ENCODE measurements around the gene C20orf173.
"Not testable (repeated sequence)": the region's sequence is repeated elsewhere in the genome, so short reads cannot be mapped to it uniquely, and the experiment has no call there.

C20orf173 gene

DNA sequence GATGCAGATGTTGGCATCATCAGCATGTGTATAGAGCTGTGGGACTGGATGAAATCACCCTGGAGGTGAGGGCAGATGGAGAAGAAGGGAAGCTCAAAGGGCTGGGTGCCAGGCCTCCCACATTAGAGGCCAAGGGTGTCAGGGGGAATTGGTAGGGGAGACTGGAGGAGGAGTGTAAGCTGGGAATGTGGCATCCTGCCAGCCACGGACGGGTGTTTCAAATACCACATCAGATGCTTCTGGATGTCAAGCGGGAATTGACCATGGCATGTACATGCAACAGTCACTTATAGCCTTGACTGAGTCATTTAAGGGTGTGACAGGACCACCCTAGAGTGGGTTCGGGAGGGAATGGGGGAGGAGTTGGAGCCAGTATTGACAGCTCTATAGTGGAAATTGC, 22.1 kb upstream of the C20orf173 start:
- no peaks in the 10 kb centered on the region for H3K4me1 ChIP-seq (ENCODE audit: control extremely low read depth in 1 of 4, control insufficient read depth in 4 of 4, insufficient read depth in 4 of 4, low read length in 3 of 4)
- H3K4me3 ChIP-seq (ENCODE audit: control insufficient read depth in 1 of 7, extremely low read depth in 1 of 7, insufficient read depth in 4 of 7, low read depth in 2 of 7, low read length in 6 of 7) = no peak overlapping the region
- H3K27ac ChIP-seq (ENCODE audit: insufficient read depth in 1 of 2, low read depth in 1 of 2, low read length in 2 of 2, poor library complexity in 1 of 2, severe bottlenecking in 2 of 2) = no peak overlapping the region
- 98% methylated on average over 4 of the region's 4 CpGs for WGBS (ENCODE audit: insufficient coverage)
- no peaks in the 10 kb centered on the region for H3K27me3 ChIP-seq (replicated peaks in 2 of 5; ENCODE audit: control insufficient read depth in 4 of 5, insufficient read depth in 5 of 5, low read length in 4 of 5)
- no peaks in the 10 kb centered on the region for H3K9me3 ChIP-seq (ENCODE audit: control extremely low read depth in 1 of 5, control insufficient read depth in 4 of 5, insufficient read depth in 2 of 5, low read depth in 1 of 5, low read length in 4 of 5)
- peaks cover 3 to 84% (median 64%) of the 10 kb centered on the region in 4 experiments for H3K36me3 ChIP-seq (ENCODE audit: control insufficient read depth in 4 of 4, insufficient read depth in 4 of 4, low read length in 3 of 4)
- ChIA-PET POLR2A (interaction anchor here (0.6 kb wide), 1 partner anchor 152 kb away, joined by 7 read pairs; no protein-coding TSS in a partner anchor), CTCF (interaction anchor here (1.5 kb wide), 1 partner anchor 55 kb away, joined by 4 read pairs; no protein-coding TSS in a partner anchor)
- DNase-seq = no peak

DNA sequence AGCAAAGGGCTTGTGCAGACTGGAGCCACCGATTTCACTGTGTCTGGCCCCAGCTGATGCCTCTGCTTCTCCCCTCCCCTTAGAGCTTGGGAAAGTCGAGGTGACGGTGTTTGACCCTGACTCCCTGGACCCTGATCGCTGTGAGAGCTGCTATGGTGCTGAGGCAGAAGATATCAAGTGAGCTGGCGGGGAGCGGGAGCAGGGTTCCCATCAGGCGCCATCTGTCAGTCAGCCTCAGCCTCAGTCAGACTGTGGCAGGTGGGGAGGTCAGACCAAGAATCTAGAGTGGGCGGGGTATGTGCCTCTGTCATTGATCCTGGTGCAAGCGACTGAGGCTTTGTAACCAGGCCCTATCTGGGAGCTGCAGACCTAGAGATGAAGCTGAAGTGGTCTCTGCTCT, 17.9 kb upstream of the C20orf173 start:
- H3K4me1 ChIP-seq (ENCODE audit: control extremely low read depth in 1 of 4, control insufficient read depth in 4 of 4, insufficient read depth in 4 of 4, low read length in 3 of 4) = peaks cover 0 to 6% (median 5%) of the 10 kb centered on the region in 4 experiments
- POLR2A ChIA-PET = no interaction called here
- no peaks in the 10 kb centered on the region for H3K27me3 ChIP-seq (replicated peaks in 2 of 5; ENCODE audit: control insufficient read depth in 4 of 5, insufficient read depth in 5 of 5, low read length in 4 of 5)
- no peaks in the 10 kb centered on the region for H3K9me3 ChIP-seq (ENCODE audit: control extremely low read depth in 1 of 5, control insufficient read depth in 4 of 5, insufficient read depth in 2 of 5, low read depth in 1 of 5, low read length in 4 of 5)
- DNase-seq = no peak
- 93% methylated on average over 7 of the region's 9 CpGs for WGBS (ENCODE audit: insufficient coverage)
- H3K36me3 ChIP-seq (ENCODE audit: control insufficient read depth in 4 of 4, insufficient read depth in 4 of 4, low read length in 3 of 4) = peaks cover 3 to 58% (median 38%) of the 10 kb centered on the region in 4 experiments
- H3K4me3 ChIP-seq (ENCODE audit: control insufficient read depth in 1 of 7, extremely low read depth in 1 of 7, insufficient read depth in 4 of 7, low read depth in 2 of 7, low read length in 6 of 7) = no peak overlapping the region
- no peak overlapping the region for H3K27ac ChIP-seq (ENCODE audit: insufficient read depth in 1 of 2, low read depth in 1 of 2, low read length in 2 of 2, poor library complexity in 1 of 2, severe bottlenecking in 2 of 2)
- CTCF ChIA-PET = interaction anchor here (0.6 to 1.4 kb wide), 3 partner anchors 13 to 76 kb away, joined by 3 read pairs; no protein-coding TSS in a partner anchor

DNA sequence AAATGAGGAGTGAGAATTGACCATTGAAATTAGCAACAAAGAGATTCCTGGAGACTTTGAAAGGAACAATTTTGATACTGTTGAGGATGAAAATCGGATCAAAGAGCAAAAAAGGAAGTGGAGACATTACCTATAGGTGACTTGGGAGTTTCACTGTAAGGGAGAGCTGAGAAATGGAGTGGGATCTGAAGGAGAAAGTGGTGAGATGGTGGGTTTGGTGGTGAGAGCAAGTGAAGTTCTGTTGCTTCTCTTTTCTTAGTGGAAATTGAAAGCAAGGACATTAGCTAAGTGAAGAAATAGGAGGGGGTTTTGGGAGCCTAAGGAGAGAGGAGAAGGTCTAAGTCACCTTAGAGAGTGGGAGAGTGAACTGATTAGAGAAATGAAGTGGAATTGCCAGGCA, 16.7 kb upstream of the C20orf173 start:
- H3K9me3 ChIP-seq (ENCODE audit: control extremely low read depth in 1 of 5, control insufficient read depth in 4 of 5, insufficient read depth in 2 of 5, low read depth in 1 of 5, low read length in 4 of 5) = no peaks in the 10 kb centered on the region
- POLR2A ChIA-PET = no interaction called here
- peaks cover 0 to 46% (median 30%) of the 10 kb centered on the region in 4 experiments for H3K36me3 ChIP-seq (ENCODE audit: control insufficient read depth in 4 of 4, insufficient read depth in 4 of 4, low read length in 3 of 4)
- H3K27ac ChIP-seq (ENCODE audit: insufficient read depth in 1 of 2, low read depth in 1 of 2, low read length in 2 of 2, poor library complexity in 1 of 2, severe bottlenecking in 2 of 2) = no peak overlapping the region
- H3K4me1 ChIP-seq (ENCODE audit: control extremely low read depth in 1 of 4, control insufficient read depth in 4 of 4, insufficient read depth in 4 of 4, low read length in 3 of 4) = peaks cover 0 to 16% (median 14%) of the 10 kb centered on the region in 4 experiments
- no peak overlapping the region for H3K4me3 ChIP-seq (ENCODE audit: control insufficient read depth in 1 of 7, extremely low read depth in 1 of 7, insufficient read depth in 4 of 7, low read depth in 2 of 7, low read length in 6 of 7)
- DNase-seq = no peak
- no peaks in the 10 kb centered on the region for H3K27me3 ChIP-seq (replicated peaks in 2 of 5; ENCODE audit: control insufficient read depth in 4 of 5, insufficient read depth in 5 of 5, low read length in 4 of 5)
- CTCF ChIA-PET = interaction anchor here (1.1 kb wide), 1 partner anchor 36 kb away, joined by 3 read pairs; no protein-coding TSS in a partner anchor
- 100% methylated on average over 1 of the region's 1 CpG for WGBS (ENCODE audit: insufficient coverage)

DNA sequence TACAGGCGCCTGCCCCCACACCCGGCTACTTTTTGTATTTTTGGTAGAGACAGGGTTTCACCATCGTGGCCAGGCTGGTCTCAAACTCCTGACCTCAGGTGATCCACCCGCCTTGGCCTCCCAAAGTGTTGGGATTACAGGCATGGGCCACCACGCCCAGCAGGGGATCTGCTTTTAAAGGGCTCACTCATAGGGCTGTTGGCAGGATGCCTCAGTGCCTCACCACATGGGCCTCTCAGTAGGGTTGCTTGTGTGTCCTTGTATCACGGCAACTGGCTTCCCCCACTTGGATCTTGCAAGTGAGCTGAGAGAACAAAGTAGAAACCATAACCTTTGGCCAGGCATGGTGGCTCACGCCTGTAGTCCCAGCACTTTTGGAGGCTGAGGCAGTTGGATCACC, 15.5 kb upstream of the C20orf173 start:
- WGBS (ENCODE audit: insufficient coverage) = 98% methylated on average over 5 of the region's 7 CpGs
- DNase-seq; POLR2A ChIA-PET; H3K27me3 ChIP-seq (replicated peaks in 2 of 5; ENCODE audit: control insufficient read depth in 4 of 5, insufficient read depth in 5 of 5, low read length in 4 of 5); H3K27ac ChIP-seq (ENCODE audit: insufficient read depth in 1 of 2, low read depth in 1 of 2, low read length in 2 of 2, poor library complexity in 1 of 2, severe bottlenecking in 2 of 2); H3K4me3 ChIP-seq (ENCODE audit: control insufficient read depth in 1 of 7, extremely low read depth in 1 of 7, insufficient read depth in 4 of 7, low read depth in 2 of 7, low read length in 6 of 7); CTCF ChIA-PET; H3K9me3 ChIP-seq (ENCODE audit: control extremely low read depth in 1 of 5, control insufficient read depth in 4 of 5, insufficient read depth in 2 of 5, low read depth in 1 of 5, low read length in 4 of 5): not testable (repeated sequence)
- Histone ChIP-seq H3K4me1 (ENCODE audit: control extremely low read depth in 1 of 4, control insufficient read depth in 4 of 4, insufficient read depth in 4 of 4, low read length in 3 of 4) (peaks cover 0 to 17% (median 15%) of the 10 kb centered on the region in 4 experiments), H3K36me3 (ENCODE audit: control insufficient read depth in 4 of 4, insufficient read depth in 4 of 4, low read length in 3 of 4) (peaks cover 0 to 39% (median 27%) of the 10 kb centered on the region in 4 experiments)

DNA sequence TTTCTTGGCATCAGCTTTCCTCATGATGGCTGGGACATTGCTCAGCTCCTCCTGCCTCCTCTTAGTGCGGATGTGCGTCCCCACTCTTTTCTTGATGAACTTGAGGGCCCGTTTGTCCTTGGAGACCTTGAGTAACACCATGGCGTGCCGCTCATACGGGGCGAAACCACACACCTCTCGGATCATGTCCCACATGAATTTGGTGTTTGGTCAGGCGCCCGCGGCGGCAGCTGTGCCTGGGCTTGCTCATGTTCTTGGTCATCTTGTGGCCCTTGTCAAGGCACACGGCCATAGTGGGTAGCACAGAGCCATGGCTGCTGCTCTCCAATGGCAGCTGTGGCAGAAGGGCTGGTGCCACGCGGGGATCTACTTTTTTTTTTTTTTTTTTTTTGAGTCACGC, 15.0 kb upstream of the C20orf173 start:
- POLR2A ChIA-PET = no interaction called here

DNA sequence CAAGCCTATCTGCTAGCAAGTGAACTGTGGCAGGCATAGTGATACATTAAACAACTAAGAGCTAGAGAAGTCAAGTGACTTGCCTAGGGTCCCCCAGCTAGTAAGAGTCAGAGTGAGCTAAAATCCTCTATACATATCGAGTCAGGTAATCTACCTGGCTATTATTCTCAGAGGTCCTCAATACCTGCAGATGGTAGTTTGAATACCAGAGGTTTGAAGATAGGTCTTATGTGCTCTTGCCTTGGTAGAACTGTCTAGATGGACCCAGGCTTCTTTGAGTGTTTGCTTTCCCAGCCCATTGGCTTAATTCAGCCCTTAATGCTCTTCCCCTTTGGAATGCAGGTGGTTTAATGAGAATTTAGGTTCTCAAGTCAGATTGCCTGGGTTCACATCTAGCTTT, 13.5 kb upstream of the C20orf173 start:
- H3K27me3 ChIP-seq (replicated peaks in 2 of 5; ENCODE audit: control insufficient read depth in 4 of 5, insufficient read depth in 5 of 5, low read length in 4 of 5) = no peaks in the 10 kb centered on the region
- ChIA-PET POLR2A (no interaction called here), CTCF (no interaction called here)
- no CpG with 5 or more reads among the region's 1 CpG for WGBS (ENCODE audit: insufficient coverage)
- H3K9me3 ChIP-seq (ENCODE audit: control extremely low read depth in 1 of 5, control insufficient read depth in 4 of 5, insufficient read depth in 2 of 5, low read depth in 1 of 5, low read length in 4 of 5) = no peaks in the 10 kb centered on the region
- DNase-seq = no peak
- H3K4me1 ChIP-seq (ENCODE audit: control extremely low read depth in 1 of 4, control insufficient read depth in 4 of 4, insufficient read depth in 4 of 4, low read length in 3 of 4) = peaks cover 0 to 17% (median 15%) of the 10 kb centered on the region in 4 experiments
- no peak overlapping the region for H3K27ac ChIP-seq (ENCODE audit: insufficient read depth in 1 of 2, low read depth in 1 of 2, low read length in 2 of 2, poor library complexity in 1 of 2, severe bottlenecking in 2 of 2)
- peak overlapping the region in 3 of 7 experiments; percentile 71 to 86 (median 86) for H3K4me3 ChIP-seq (ENCODE audit: control insufficient read depth in 1 of 7, extremely low read depth in 1 of 7, insufficient read depth in 4 of 7, low read depth in 2 of 7, low read length in 6 of 7)
- H3K36me3 ChIP-seq (ENCODE audit: control insufficient read depth in 4 of 4, insufficient read depth in 4 of 4, low read length in 3 of 4) = peaks cover 0 to 23% (median 14%) of the 10 kb centered on the region in 4 experiments

More for the DNA sequence above, 15.0 kb upstream of the C20orf173 start:
- Histone ChIP-seq H3K36me3 (ENCODE audit: control insufficient read depth in 4 of 4, insufficient read depth in 4 of 4, low read length in 3 of 4) (peaks cover 0 to 36% (median 26%) of the 10 kb centered on the region in 4 experiments), H3K27me3 (replicated peaks in 2 of 5; ENCODE audit: control insufficient read depth in 4 of 5, insufficient read depth in 5 of 5, low read length in 4 of 5) (no peaks in the 10 kb centered on the region), H3K9me3 (ENCODE audit: control extremely low read depth in 1 of 5, control insufficient read depth in 4 of 5, insufficient read depth in 2 of 5, low read depth in 1 of 5, low read length in 4 of 5) (no peaks in the 10 kb centered on the region), H3K27ac (ENCODE audit: insufficient read depth in 1 of 2, low read depth in 1 of 2, low read length in 2 of 2, poor library complexity in 1 of 2, severe bottlenecking in 2 of 2) (no peak overlapping the region), H3K4me1 (ENCODE audit: control extremely low read depth in 1 of 4, control insufficient read depth in 4 of 4, insufficient read depth in 4 of 4, low read length in 3 of 4) (peaks cover 0 to 17% (median 15%) of the 10 kb centered on the region in 4 experiments), H3K4me3 (ENCODE audit: control insufficient read depth in 1 of 7, extremely low read depth in 1 of 7, insufficient read depth in 4 of 7, low read depth in 2 of 7, low read length in 6 of 7) (no peak overlapping the region)
- DNase-seq = no peak
- CTCF ChIA-PET = no interaction called here
- WGBS (ENCODE audit: insufficient coverage) = 100% methylated on average over 13 of the region's 16 CpGs

DNA sequence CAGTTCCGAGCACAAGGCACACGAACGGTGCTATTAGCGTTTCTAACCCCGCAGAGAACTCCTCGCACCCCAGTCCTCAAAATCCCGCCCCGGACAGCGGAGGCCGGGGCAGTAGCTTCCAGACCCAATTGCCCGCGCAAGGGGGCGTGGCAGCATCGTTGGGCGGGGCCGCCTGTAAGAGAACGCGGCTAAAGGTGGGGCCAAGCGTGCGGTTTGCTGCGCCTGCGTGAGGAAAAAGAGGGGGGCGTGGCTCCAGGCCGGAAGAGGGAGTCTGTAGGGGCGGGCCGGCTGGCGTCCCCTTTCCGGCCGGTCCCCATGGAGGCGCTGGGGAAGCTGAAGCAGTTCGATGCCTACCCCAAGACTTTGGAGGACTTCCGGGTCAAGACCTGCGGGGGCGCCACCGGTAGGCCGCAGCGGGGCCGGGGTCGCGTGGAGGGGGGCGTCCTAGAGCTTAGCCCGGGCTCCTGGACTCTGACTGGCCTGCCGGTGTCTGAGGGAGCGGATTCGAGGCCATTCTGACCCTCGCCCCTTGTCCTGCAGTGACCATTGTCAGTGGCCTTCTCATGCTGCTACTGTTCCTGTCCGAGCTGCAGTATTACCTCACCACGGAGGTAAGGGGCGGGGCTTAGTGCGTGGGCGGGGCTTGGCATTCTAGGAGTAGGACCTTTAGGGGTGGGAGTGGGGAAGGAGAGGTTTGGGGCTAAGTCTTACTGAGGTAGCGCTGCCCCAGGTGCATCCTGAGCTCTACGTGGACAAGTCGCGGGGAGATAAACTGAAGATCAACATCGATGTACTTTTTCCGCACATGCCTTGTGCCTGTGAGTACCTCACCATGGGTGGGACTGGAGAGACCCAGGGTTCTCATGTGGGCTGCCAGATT, 12.6 kb upstream of the C20orf173 start, which contains the start of gene ERGIC3:
TSS of gene ERGIC3 (plus strand) at position 296 of the 880 bp plus-strand sequence. CDS start at position 316, 20 bp downstream.
- Histone ChIP-seq H3K36me3 (ENCODE audit: control insufficient read depth in 4 of 4, insufficient read depth in 4 of 4, low read length in 3 of 4) (peaks cover 0 to 15% (median 9%) of the 10 kb centered on the region in 4 experiments), H3K4me1 (ENCODE audit: control extremely low read depth in 1 of 4, control insufficient read depth in 4 of 4, insufficient read depth in 4 of 4, low read length in 3 of 4) (peaks cover 0 to 17% (median 15%) of the 10 kb centered on the region in 4 experiments), H3K27ac (ENCODE audit: insufficient read depth in 1 of 2, low read depth in 1 of 2, low read length in 2 of 2, poor library complexity in 1 of 2, severe bottlenecking in 2 of 2) (peak within 1 kb of the TSS; percentile 46 to 86), H3K4me3 (ENCODE audit: control insufficient read depth in 1 of 7, extremely low read depth in 1 of 7, insufficient read depth in 4 of 7, low read depth in 2 of 7, low read length in 6 of 7) (peak within 1 kb of the TSS; percentile 56 to 94 (median 84)), H3K27me3 (replicated peaks in 2 of 5; ENCODE audit: control insufficient read depth in 4 of 5, insufficient read depth in 5 of 5, low read length in 4 of 5) (no peaks in the 10 kb centered on the region), H3K9me3 (ENCODE audit: control extremely low read depth in 1 of 5, control insufficient read depth in 4 of 5, insufficient read depth in 2 of 5, low read depth in 1 of 5, low read length in 4 of 5) (no peaks in the 10 kb centered on the region)
- under 1% methylated on average over 41 of the region's 57 CpGs for WGBS (ENCODE audit: insufficient coverage)
- peak; percentile 95 to 97 (median 96) for DNase-seq
- CTCF ChIA-PET = interaction anchor here (0.7 kb wide), 1 partner anchor 227 kb away, joined by 3 read pairs; no protein-coding TSS in a partner anchor
- POLR2A ChIA-PET = interaction anchor here (1.3 kb wide), 1 partner anchor 51 kb away, joined by 6 read pairs; no protein-coding TSS in a partner anchor
